ENCODE data around the gene CARMIL3.
A peak's percentile ranks its signal among the peaks of the same experiment; 100 is the strongest.

CARMIL3 gene

DNA sequence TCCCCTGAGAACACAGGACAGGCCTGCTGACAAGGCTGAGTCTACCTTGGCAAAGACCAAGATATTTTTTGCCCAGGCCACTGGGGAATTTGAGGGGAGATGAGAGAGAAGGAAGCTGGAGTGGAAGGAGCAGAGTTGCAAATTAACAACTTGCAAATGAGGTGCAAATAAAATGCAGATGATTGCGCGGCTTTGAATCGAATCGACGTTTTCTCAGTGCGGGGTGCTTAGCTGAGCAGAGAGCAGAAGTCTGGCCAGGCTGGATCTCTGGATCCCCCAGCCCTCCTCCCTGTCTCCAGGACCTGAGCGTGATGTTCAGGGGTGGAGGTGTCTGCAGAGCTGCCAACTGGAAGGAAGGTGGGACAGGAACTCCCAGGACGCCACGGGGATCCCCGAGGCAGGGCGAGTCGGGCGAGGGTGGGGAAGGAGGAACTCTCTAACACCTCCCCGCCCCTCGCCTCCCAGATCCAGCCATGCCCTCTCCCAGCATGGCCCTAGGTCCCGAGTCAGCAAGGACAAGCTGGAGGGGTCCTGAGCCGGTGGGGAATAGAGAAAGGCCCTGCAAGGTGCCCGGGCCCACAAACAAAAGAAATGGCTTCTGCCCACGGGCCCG, 527 bp upstream of the CARMIL3 start:
- H3K4me3 ChIP-seq (ENCODE audit: low read length): peak overlapping the region; percentile 45
- DNase-seq (ENCODE audit: low read depth): no peak

DNA sequence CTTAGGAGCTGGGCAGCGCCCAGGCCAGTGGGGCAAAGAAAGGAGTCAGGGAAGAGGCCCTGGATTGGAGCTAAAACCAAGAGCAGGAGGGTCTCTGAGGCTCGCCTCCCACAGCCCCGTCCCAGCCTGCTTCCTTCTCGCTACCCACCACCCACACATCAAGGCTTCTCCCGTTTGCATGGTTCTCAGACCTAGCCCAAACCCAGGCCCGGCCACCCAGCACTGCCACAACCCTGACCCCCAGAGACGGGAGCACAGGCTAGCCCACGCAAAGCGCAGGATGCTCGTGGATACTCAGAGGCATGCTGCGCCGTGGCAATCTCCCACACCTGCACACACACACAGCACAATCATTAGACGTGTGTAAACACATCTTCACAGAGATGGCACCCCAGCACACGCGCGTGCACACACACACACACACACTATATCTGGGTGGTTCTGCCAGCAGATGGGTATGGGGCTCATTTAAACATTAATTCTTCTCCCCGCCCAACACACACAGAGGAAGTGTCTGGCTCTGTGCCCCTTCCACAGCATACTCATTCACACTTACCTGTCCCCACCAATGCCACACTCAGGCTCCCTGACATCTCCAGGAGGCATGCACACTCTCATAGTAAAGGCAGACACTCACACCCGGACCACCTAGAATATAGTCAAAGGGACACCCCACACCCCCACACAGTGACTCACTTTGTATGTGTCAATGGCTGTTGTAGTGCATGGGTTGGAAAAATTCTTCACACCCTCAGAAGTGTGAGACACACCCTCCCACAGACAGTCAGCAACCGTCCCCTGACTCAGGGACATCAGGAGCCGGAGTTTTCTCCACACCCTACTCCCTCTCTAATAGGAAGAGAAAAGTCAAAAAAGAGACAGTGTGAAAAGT, 1.1 kb downstream of the CARMIL3 start:
- H3K4me3 ChIP-seq (ENCODE audit: low read length): peak overlapping the region; percentile 56
- DNase-seq (ENCODE audit: low read depth): no peak
- TF ChIP-seq, protein P1, sequence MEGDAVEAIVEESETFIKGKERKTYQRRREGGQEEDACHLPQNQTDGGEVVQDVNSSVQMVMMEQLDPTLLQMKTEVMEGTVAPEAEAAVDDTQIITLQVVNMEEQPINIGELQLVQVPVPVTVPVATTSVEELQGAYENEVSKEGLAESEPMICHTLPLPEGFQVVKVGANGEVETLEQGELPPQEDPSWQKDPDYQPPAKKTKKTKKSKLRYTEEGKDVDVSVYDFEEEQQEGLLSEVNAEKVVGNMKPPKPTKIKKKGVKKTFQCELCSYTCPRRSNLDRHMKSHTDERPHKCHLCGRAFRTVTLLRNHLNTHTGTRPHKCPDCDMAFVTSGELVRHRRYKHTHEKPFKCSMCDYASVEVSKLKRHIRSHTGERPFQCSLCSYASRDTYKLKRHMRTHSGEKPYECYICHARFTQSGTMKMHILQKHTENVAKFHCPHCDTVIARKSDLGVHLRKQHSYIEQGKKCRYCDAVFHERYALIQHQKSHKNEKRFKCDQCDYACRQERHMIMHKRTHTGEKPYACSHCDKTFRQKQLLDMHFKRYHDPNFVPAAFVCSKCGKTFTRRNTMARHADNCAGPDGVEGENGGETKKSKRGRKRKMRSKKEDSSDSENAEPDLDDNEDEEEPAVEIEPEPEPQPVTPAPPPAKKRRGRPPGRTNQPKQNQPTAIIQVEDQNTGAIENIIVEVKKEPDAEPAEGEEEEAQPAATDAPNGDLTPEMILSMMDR (conservative IDR thresholded peaks at IDR 0.05; ENCODE audit: low read depth, low read length): no peak

More for the DNA sequence above, 527 bp upstream of the CARMIL3 start:
- TF ChIP-seq, protein P1 (conservative IDR thresholded peaks at IDR 0.05; ENCODE audit: low read depth, low read length): no peak

GRCh38 chr14:24053548-24054323, 1.9 kb downstream of the CARMIL3 start:
- H3K4me3 ChIP-seq (ENCODE audit: low read length): no peak overlapping the region
- no peak for DNase-seq (ENCODE audit: low read depth)
- TF ChIP-seq, protein P1 (conservative IDR thresholded peaks at IDR 0.05; ENCODE audit: low read depth, low read length): no peak

DNA sequence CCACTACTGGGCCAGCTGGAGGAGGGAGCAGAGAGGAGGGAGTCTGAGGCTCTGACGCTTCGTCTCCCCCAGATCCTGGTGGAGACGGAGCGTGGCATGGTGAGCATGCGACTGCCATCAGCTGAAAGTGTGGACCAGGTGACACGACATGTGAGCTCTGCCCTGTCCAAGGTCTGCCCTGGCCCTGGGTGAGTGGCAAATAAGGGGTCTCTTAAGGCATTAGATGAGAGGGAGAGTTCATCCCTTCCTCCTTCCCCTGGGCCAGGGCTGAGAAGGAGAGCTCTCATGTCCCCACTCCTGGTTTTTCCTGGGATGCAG, 2.5 kb downstream of the CARMIL3 start:
- no peak for DNase-seq (ENCODE audit: low read depth)
- no peak overlapping the region for H3K4me3 ChIP-seq (ENCODE audit: low read length)
- TF ChIP-seq, protein P1 (conservative IDR thresholded peaks at IDR 0.05; ENCODE audit: low read depth, low read length): no peak

- TF ChIP-seq, protein P1 (conservative IDR thresholded peaks at IDR 0.05; ENCODE audit: low read depth, low read length): no peak
- DNase-seq (ENCODE audit: low read depth): no peak
These were observed 2.8 kb downstream of the CARMIL3 start for GRCh38 chr14:24054646-24055045.

DNA sequence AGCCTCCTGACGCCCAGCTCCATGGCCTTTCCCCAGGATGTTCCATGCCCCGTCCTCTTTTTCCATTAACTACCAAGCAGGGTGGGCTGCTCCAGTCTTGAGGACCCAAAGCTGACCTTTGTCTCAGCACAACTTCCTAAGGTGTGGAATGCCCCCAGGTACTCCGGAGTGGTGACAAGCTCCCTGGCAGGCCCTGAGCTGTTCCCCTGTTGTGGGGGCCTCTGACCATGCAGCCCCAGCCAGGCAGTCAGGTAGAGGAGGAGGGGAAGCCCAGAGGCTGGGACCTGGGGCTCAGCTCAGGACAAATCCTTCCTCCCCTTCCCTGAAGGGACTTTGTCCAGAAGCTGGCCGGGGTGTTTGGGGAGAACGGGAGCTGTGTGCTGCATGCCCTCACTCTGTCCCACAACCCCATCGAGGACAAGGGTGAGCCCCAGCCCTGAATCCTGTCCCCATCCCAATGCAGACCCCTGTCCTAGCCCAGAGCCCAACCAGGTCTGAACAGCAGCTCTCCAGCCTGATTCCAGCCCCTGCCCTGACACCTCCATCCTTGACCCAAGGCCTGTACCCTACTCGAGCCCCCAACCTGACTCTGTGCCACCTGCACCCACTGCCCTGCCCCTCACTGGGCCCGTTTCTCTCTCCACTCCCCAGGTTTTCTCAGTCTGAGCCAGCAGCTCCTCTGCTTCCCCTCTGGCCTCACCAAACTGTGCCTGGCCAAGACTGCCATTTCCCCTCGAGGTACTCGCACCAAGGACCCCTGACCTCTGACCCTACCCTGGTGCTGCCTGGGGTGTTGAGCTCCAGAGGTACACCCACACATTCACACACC, 4.4 kb downstream of the CARMIL3 start:
- DNase-seq (ENCODE audit: low read depth): no peak
- TF ChIP-seq, protein P1 (conservative IDR thresholded peaks at IDR 0.05; ENCODE audit: low read depth, low read length): no peak
- no peak overlapping the region for H3K4me3 ChIP-seq (ENCODE audit: low read length)

More at GRCh38 chr14:24054646-24055045, 2.8 kb downstream of the CARMIL3 start:
- no peak overlapping the region for H3K4me3 ChIP-seq (ENCODE audit: low read length)

Data from retinal pigment epithelial cell (primary cell).